CD14-positive monocyte (primary cell): ENCODE results near the gene TCP10L. TPM values are rescaled to one million over a fixed set of nuclear protein-coding genes. Genes with fewer than 3 reads are reported as not detected.

Experiments used
- DNase-seq, 3 donors: peaks; one replicate each; pipeline ENCODE4 v3.0.0-alpha.2; 2011 to 2022
- H2AFZ ChIP-seq: 2 replicates; pipeline ENCODE4 v1.6.0; 2012; ENCODE audit warnings: mild to moderate bottlenecking, low read depth, low read length, inconsistent platforms; ENCODE audit not compliant: insufficient read depth, poor library complexity, severe bottlenecking
- H3K27ac ChIP-seq, 2 donors: 1 replicate in 1 of 2; 2 replicates in 1 of 2; pipeline ENCODE4 v1.5.1; 2012 to 2013; ENCODE audit warnings: low read length in 2 of 2, control low read depth in 1 of 2, inconsistent platforms in 1 of 2, low read depth in 1 of 2, mild to moderate bottlenecking in 1 of 2
- H3K27me3 ChIP-seq, 2 donors: one replicate each; pipeline versions ENCODE4 v1.6.0 to v1.6.1; 2011 to 2013; ENCODE audit warnings: low read length in 2 of 2; ENCODE audit not compliant: control insufficient read depth in 2 of 2, insufficient read depth in 2 of 2
- H3K36me3 ChIP-seq, 2 donors: replicated peaks in 1 of 2; 1 replicate in 1 of 2; 2 replicates in 1 of 2; pipeline versions ENCODE4 v1.5.1 to v1.6.1; 2012 to 2013; ENCODE audit warnings: low read length in 2 of 2, control low read depth in 1 of 2, inconsistent platforms in 1 of 2, mild to moderate bottlenecking in 1 of 2; ENCODE audit not compliant: insufficient read depth in 2 of 2, control insufficient read depth in 1 of 2
- H3K4me1 ChIP-seq, 2 donors: 1 replicate in 1 of 2; 2 replicates in 1 of 2; pipeline versions ENCODE4 v1.5.1 to v1.6.1; 2012 to 2013; ENCODE audit warnings: low read length in 2 of 2, control low read depth in 1 of 2, inconsistent platforms in 1 of 2, mild to moderate bottlenecking in 1 of 2, moderate library complexity in 1 of 2; ENCODE audit not compliant: insufficient read depth in 2 of 2, control insufficient read depth in 1 of 2
- H3K4me2 ChIP-seq: replicated peaks from 2 replicates; pipeline ENCODE3; 2012; ENCODE audit warnings: low read length, moderate library complexity, mild to moderate bottlenecking; ENCODE audit not compliant: poor library complexity, severe bottlenecking; ENCODE audit errors: extremely low read depth
- H3K4me3 ChIP-seq, 3 experiments: fragments of 200-600 bp in 1 of 3; sonication (generic) in 1 of 3; replicated peaks in 1 of 3; 1 replicate in 2 of 3; 2 replicates in 1 of 3; pipeline ENCODE4 v1.5.1; 2011 to 2013; ENCODE audit warnings: low read length in 3 of 3, mild to moderate bottlenecking in 3 of 3, control low read depth in 2 of 3, low read depth in 2 of 3, inconsistent platforms in 1 of 3, moderate library complexity in 1 of 3
- H3K79me2 ChIP-seq: 2 replicates; pipeline ENCODE4 v1.6.0; 2012; ENCODE audit warnings: mild to moderate bottlenecking, control low read depth, inconsistent platforms, low read length, moderate library complexity; ENCODE audit not compliant: insufficient read depth
- H3K9ac ChIP-seq: 2 replicates; pipeline ENCODE4 v1.6.0; 2017; ENCODE audit warnings: low read length, mild to moderate bottlenecking; ENCODE audit not compliant: insufficient read depth, poor library complexity, severe bottlenecking
- H3K9me3 ChIP-seq, 2 donors: replicated peaks in 1 of 2; 1 replicate in 1 of 2; 2 replicates in 1 of 2; pipeline versions ENCODE4 v1.5.1 to v1.6.1; 2012 to 2013; ENCODE audit warnings: low read length in 2 of 2, control low read depth in 1 of 2; ENCODE audit not compliant: control insufficient read depth in 1 of 2, insufficient read depth in 1 of 2
- H4K20me1 ChIP-seq: 2 replicates; pipeline ENCODE4 v1.6.0; 2012; ENCODE audit warnings: mild to moderate bottlenecking, low read length, control low read depth, moderate library complexity; ENCODE audit not compliant: insufficient read depth
- H3K27ac Mint-ChIP-seq, 7 donors: one replicate each; pipeline ENCODE4 v1.8.0; 2020; ENCODE audit warnings: mild to moderate bottlenecking in 7 of 7, mixed read lengths in 7 of 7, moderate library complexity in 6 of 7, inconsistent platforms in 2 of 7
- H3K27me3 Mint-ChIP-seq, 3 donors: one replicate each; pipeline ENCODE4 v1.8.0; 2021 to 2022; ENCODE audit warnings: low read depth in 3 of 3, mild to moderate bottlenecking in 3 of 3, mixed read lengths in 3 of 3, moderate library complexity in 3 of 3, inconsistent platforms in 1 of 3
- H3K36me3 Mint-ChIP-seq, 2 donors: one replicate each; pipeline ENCODE4 v1.8.0; 2020; ENCODE audit warnings: mixed read lengths in 2 of 2, inconsistent platforms in 1 of 2, mild to moderate bottlenecking in 1 of 2
- H3K4me1 Mint-ChIP-seq: one replicate; pipeline ENCODE4 v1.8.0; 2020; ENCODE audit warnings: mild to moderate bottlenecking, mixed read lengths
- H3K4me3 Mint-ChIP-seq, 2 donors: one replicate each; pipeline ENCODE4 v1.8.0; 2020; ENCODE audit warnings: mild to moderate bottlenecking in 2 of 2, mixed read lengths in 2 of 2, moderate library complexity in 1 of 2
- H3K9me3 Mint-ChIP-seq, 7 donors: one replicate each; pipeline ENCODE4 v1.8.0; 2020 to 2022; ENCODE audit warnings: mixed read lengths in 7 of 7, mild to moderate bottlenecking in 6 of 7, moderate library complexity in 6 of 7, inconsistent platforms in 2 of 7
- CTCF ChIP-seq: fragments of 200-600 bp; IDR thresholded peaks from one replicate; pipeline ENCODE4 v1.8.0; 2022; ENCODE audit warnings: antibody characterized with exemption, mild to moderate bottlenecking
- WGBS: methylation state at CpG from one replicate; pipeline ENCODE4 v1.1.5; 2013; ENCODE audit warnings: missing lambda C conversion rate; ENCODE audit not compliant: insufficient coverage; 5-methylcytosine and 5-hydroxymethylcytosine counted together
- intact Hi-C, 2 donors: fragments of 100-400 bp; cut with micrococcal nuclease; formaldehyde crosslinking; loops; one replicate each; pipeline versions ENCODE4 v1.15.0 to v1.15.1; 2023
- polyA plus RNA-seq, 3 donors: library from polyadenylated mRNA; depleted of rRNA in 1 of 3; unstranded in 2 of 3; stranded (reverse) in 1 of 3; fragments of 300-500 nt in 2 of 3; fragments of >200 nt in 1 of 3; fragmentation: Illumina TruSeq in 2 of 3; gene quantifications; 1 replicate in 2 of 3; 2 replicates in 1 of 3; pipeline ENCODE4 v1.2.3, GENCODE V29; 2012 to 2021

Gene TCP10L
- polyA plus RNA-seq, 3 donors = 0.07 to 0.41 (median 0.12) TPM

- Histone ChIP-seq H3K4me1 (no peaks in the 10 kb centered on the region), H3K9ac (no peak overlapping the region), H3K4me3 (no peak overlapping the region), H2AFZ (no peak overlapping the region), H3K36me3 (peaks cover 0 to 2% of the 10 kb centered on the region in 2 donors), H3K27ac (no peak overlapping the region), H3K9me3 (no peaks in the 10 kb centered on the region), H3K4me2 (no peak overlapping the region), H3K27me3 (no peaks in the 10 kb centered on the region), H4K20me1 (no peaks in the 10 kb centered on the region), H3K79me2 (no peaks in the 10 kb centered on the region)
- no peak overlapping the region for H3K4me3 Mint-ChIP-seq
- H3K27ac Mint-ChIP-seq = no peak overlapping the region
- TF ChIP-seq CTCF = no peak
- intact Hi-C loops = no loop called here
- 98% methylated on average over 7 of the region's 10 CpGs for WGBS
- H3K36me3 Mint-ChIP-seq = peaks cover 0 to 11% of the 10 kb centered on the region in 2 donors
- H3K27me3 Mint-ChIP-seq = no peaks in the 10 kb centered on the region
- no peak for DNase-seq
- no peaks in the 10 kb centered on the region for H3K4me1 Mint-ChIP-seq
- H3K9me3 Mint-ChIP-seq = no peaks in the 10 kb centered on the region
Observed at GRCh38 chr21:32592929-32593502, 7.7 kb upstream of the TCP10L start.

DNA sequence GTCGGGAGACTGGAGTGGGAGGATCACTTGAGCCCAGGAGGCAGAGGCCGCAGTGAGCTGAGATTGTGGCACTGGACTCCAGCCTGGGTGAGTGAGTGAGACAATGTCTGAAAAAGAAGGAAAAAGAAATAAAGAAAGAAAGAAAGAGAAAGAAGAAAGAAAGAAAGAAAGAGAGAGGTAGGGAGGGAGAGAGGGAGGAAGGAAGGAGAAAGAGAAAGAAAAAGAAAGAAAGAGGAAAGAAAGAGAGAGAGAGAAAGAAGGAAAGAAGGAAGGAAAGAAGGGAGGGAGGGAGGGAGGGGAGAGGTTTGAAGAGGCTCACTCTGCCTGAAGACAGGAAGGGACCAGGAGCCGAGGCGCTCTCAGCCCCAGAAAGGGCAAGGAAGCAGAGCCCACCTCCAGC, 4.8 kb upstream of the TCP10L start:
- H3K27me3 Mint-ChIP-seq = no peaks in the 10 kb centered on the region
- H3K79me2 ChIP-seq = no peaks in the 10 kb centered on the region
- no peak for DNase-seq
- no peak overlapping the region for H3K27ac ChIP-seq
- peak overlapping the region in 1 of 7 donors; percentile 32 for H3K27ac Mint-ChIP-seq
- H3K9me3 ChIP-seq = no peaks in the 10 kb centered on the region
- no peaks in the 10 kb centered on the region for H3K27me3 ChIP-seq
- H3K4me3 ChIP-seq = no peak overlapping the region
- no peak overlapping the region for H3K4me2 ChIP-seq
- H2AFZ ChIP-seq = no peak overlapping the region
- 82% methylated on average over 3 of the region's 4 CpGs for WGBS
- H3K4me3 Mint-ChIP-seq = no peak overlapping the region
- no peaks in the 10 kb centered on the region for H3K9me3 Mint-ChIP-seq
- no peaks in the 10 kb centered on the region for H3K36me3 ChIP-seq
- no peaks in the 10 kb centered on the region for H3K4me1 ChIP-seq
- H3K4me1 Mint-ChIP-seq = no peaks in the 10 kb centered on the region
- intact Hi-C loops = no loop called here
- H3K9ac ChIP-seq = no peak overlapping the region
- H3K36me3 Mint-ChIP-seq = no peaks in the 10 kb centered on the region
- H4K20me1 ChIP-seq = no peaks in the 10 kb centered on the region
- no peak for TF ChIP-seq CTCF
